Activated T-cell treated with anti-CD3 and anti-CD28 coated beads, Interleukin-2, amount 50 U/mL, for 4 hours (primary cell): ENCODE data around the gene CADPS2. TPM values are rescaled to one million over a fixed set of nuclear protein-coding genes. Genes with fewer than 3 reads are reported as not detected.

ENCODE experiments used
- ATAC-seq, 2 donors: fragments of 200-7000 bp; cut with Tn5 transposase; one replicate each; pipeline ENCODE4 v1.10.0; 2021
- DNase-seq: peaks from one replicate; pipeline ENCODE4 v3.0.0-alpha.2; 2020
- H3K27me3 Mint-ChIP-seq: one replicate; pipeline ENCODE4 v1.8.0; 2021; ENCODE audit warnings: low read depth, mixed read lengths
- H3K36me3 Mint-ChIP-seq: one replicate; pipeline ENCODE4 v1.8.0; 2022; ENCODE audit warnings: mixed read lengths; ENCODE audit not compliant: insufficient read depth
- H3K4me1 Mint-ChIP-seq: one replicate; pipeline ENCODE4 v1.8.0; 2021; ENCODE audit warnings: low read depth, mixed read lengths
- H3K4me3 Mint-ChIP-seq: one replicate; pipeline ENCODE4 v1.8.0; 2021; ENCODE audit warnings: mild to moderate bottlenecking, moderate library complexity, mixed read lengths
- H3K9me3 Mint-ChIP-seq: one replicate; pipeline ENCODE4 v1.8.0; 2021; ENCODE audit warnings: mixed read lengths
- total RNA-seq, 3 donors: library from RNA; stranded (reverse); gene quantifications; one replicate each; pipeline ENCODE4 v1.2.1, GENCODE V29; 2021

The CADPS2 gene
- total RNA-seq, 3 donors from 2014 or later: 0.11 to 0.18 (median 0.16) TPM

- H3K4me1 Mint-ChIP-seq: no peaks in the 10 kb centered on the region
- no peak overlapping the region for H3K4me3 Mint-ChIP-seq
- no peak for DNase-seq
- no peaks in the 10 kb centered on the region for H3K27me3 Mint-ChIP-seq
- ATAC-seq: no peak
- no peaks in the 10 kb centered on the region for H3K9me3 Mint-ChIP-seq
- no peaks in the 10 kb centered on the region for H3K36me3 Mint-ChIP-seq
Measured at GRCh38 chr7:122383934-122384333, 502.3 kb downstream of the CADPS2 start.

DNA sequence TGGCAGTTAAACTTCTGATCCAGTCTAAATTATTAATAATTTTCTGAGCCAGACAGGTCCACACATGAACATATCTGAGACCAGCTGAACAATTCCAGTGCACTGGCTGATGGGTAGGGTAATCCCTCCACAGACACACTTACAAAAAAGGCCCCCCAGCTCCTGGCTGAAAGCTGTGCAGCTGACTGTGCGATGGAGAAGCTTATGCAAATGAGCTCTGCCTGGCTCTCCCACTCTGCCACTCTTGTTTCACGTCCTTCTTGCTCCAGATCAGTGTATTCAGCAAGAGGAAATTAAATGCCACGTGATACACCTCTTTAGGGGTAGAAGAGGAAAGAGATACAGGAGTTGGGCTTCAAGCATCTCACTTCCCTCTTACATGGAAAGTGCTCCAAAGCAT, 505.3 kb downstream of the CADPS2 start:
- Mint-ChIP-seq H3K27me3 (no peaks in the 10 kb centered on the region), H3K9me3 (no peaks in the 10 kb centered on the region), H3K36me3 (no peaks in the 10 kb centered on the region), H3K4me3 (no peak overlapping the region), H3K4me1 (no peaks in the 10 kb centered on the region)
- ATAC-seq: no peak
- DNase-seq: no peak

DNA sequence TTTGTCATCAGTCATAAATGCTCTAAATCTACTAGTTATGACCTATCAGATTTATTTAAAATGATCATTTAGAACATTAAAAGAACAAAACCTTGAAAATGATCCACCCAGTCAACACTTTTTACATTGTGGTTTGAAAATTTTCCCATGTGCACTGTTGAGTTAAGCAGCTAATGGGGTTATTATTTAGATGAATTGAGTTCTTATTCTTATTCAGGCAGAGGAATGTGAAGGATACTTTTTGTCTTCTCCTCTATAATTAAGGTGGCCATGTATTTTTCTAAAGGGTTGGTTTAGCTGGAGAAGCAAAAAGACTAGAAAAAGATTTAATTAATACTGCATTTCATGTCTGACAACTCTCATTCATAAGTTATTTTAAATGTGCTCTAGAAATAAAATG, 506.8 kb downstream of the CADPS2 start:
- H3K9me3 Mint-ChIP-seq: no peaks in the 10 kb centered on the region
- H3K4me3 Mint-ChIP-seq: no peak overlapping the region
- ATAC-seq (no peak), DNase-seq (no peak)
- H3K4me1 Mint-ChIP-seq: no peaks in the 10 kb centered on the region
- no peaks in the 10 kb centered on the region for H3K27me3 Mint-ChIP-seq
- no peaks in the 10 kb centered on the region for H3K36me3 Mint-ChIP-seq

DNA sequence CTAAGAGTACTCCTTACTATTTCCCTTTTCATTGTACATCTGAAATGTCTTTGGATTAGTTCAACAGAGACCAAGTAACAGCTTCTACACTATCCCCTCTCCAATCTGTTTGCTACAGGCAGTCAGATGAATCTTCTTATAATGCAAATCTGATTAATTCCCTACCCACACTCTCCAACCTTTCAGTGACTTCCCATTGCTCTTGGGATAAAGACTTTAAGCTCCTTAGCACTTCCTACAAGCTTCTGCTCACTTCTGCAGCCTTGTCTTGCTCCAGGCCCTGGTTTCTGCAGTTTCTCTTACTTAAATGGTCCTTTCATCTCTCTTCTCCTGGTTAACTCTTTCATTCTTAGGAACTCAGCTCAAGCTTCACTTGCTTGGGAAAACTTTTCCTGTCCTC, 516.5 kb downstream of the CADPS2 start:
- H3K4me3 Mint-ChIP-seq: no peak overlapping the region
- peaks cover 9% of the 10 kb centered on the region for H3K9me3 Mint-ChIP-seq
- no peaks in the 10 kb centered on the region for H3K27me3 Mint-ChIP-seq
- DNase-seq (no peak), ATAC-seq (no peak)
- H3K36me3 Mint-ChIP-seq: no peaks in the 10 kb centered on the region
- H3K4me1 Mint-ChIP-seq: no peaks in the 10 kb centered on the region

DNA sequence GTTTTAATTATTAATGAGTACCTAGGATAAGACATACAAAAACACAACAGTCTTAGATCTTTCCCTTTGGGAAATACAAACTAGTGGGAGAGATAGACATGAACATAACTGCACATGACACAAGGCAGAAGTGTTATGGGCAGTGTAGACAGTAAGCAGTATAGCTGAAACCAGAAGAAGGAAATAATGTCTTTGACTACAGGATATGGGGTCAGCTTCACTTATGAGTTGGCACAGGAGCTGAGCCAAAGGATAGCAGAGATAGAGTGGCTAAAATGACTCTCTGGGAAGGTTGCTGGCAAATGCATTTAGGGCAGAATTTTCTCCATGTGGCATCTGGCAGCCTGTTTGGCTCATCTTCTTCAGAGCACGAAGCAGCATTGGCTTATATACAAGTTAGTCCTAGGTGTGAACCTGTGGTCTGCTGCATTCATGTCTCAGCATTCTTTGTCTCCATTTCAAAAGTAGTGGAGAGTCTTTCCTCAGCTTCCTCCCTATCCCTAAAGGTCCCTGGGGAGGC, 521.4 kb downstream of the CADPS2 start:
- H3K27me3 Mint-ChIP-seq: no peaks in the 10 kb centered on the region
- H3K9me3 Mint-ChIP-seq: peaks cover 6% of the 10 kb centered on the region
- DNase-seq: no peak
- ATAC-seq: no peak
- no peak overlapping the region for H3K4me3 Mint-ChIP-seq
- no peaks in the 10 kb centered on the region for H3K4me1 Mint-ChIP-seq
- H3K36me3 Mint-ChIP-seq: no peaks in the 10 kb centered on the region

GRCh38 chr7:122363144-122363543, 523.1 kb downstream of the CADPS2 start:
- H3K4me3 Mint-ChIP-seq: no peak overlapping the region
- H3K9me3 Mint-ChIP-seq: peaks cover 6% of the 10 kb centered on the region
- ATAC-seq (no peak), DNase-seq (no peak)
- H3K36me3 Mint-ChIP-seq: no peaks in the 10 kb centered on the region
- H3K4me1 Mint-ChIP-seq: no peaks in the 10 kb centered on the region
- H3K27me3 Mint-ChIP-seq: no peaks in the 10 kb centered on the region

DNA sequence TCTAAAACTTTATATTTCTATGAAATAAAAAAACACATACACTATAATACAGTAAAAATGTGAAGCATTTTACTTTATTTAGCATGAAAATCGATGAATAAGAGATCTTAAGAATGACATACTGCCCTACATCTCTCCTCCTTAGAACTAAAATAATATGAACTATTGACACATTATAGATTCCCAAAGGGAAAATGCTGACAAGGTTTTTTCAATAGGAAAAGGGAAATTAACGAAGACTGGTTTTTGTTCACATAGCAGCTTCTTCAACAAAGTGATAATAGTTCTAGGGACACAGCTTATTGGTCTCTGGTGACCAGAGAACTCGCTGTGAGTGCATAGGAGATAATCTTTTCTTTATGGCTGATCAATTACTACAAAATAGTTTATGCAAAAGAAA, 523.8 kb downstream of the CADPS2 start:
- Mint-ChIP-seq H3K9me3 (peaks cover 8% of the 10 kb centered on the region), H3K4me1 (no peaks in the 10 kb centered on the region), H3K4me3 (no peak overlapping the region), H3K27me3 (no peaks in the 10 kb centered on the region), H3K36me3 (no peaks in the 10 kb centered on the region)
- DNase-seq: no peak
- ATAC-seq: no peak

GRCh38 chr7:122354656-122355055, 531.6 kb downstream of the CADPS2 start:
- no peak for DNase-seq
- Mint-ChIP-seq H3K4me1 (no peaks in the 10 kb centered on the region), H3K36me3 (no peaks in the 10 kb centered on the region), H3K4me3 (no peak overlapping the region), H3K27me3 (no peaks in the 10 kb centered on the region), H3K9me3 (peaks cover 6% of the 10 kb centered on the region)
- ATAC-seq: no peak

- ATAC-seq (no peak), DNase-seq (no peak)
- Mint-ChIP-seq H3K9me3 (peaks cover 4% of the 10 kb centered on the region), H3K36me3 (no peaks in the 10 kb centered on the region), H3K27me3 (no peaks in the 10 kb centered on the region), H3K4me3 (no peak overlapping the region), H3K4me1 (no peaks in the 10 kb centered on the region)
Measured at GRCh38 chr7:122352454-122352853, 533.8 kb downstream of the CADPS2 start.

DNA sequence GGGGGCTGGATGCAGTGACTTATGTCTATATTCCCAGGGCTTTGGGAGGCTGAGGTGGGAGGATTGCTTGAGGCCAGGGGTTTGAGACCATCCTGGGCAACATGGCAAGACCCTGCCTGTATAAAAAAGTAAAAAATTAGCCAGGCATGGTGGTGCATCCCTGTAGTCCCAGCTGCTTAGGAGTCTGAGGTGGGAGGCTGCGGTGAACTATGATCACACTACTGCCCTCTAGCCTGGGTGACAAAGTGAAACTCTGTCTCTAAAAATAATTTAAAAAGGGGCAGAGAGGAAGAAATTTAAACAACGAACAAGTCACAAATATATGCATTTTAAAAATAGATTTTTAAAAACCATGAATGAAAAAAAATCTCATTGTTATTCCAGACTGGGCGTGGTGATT, 535.6 kb downstream of the CADPS2 start:
- Mint-ChIP-seq H3K4me3 (no peak overlapping the region), H3K27me3 (no peaks in the 10 kb centered on the region), H3K4me1 (no peaks in the 10 kb centered on the region), H3K9me3 (peaks cover 3% of the 10 kb centered on the region), H3K36me3 (no peaks in the 10 kb centered on the region)
- ATAC-seq (no peak), DNase-seq (no peak)

GRCh38 chr7:122344303-122344620, 542.0 kb downstream of the CADPS2 start:
- no peak for DNase-seq
- no peaks in the 10 kb centered on the region for H3K4me1 Mint-ChIP-seq
- no peaks in the 10 kb centered on the region for H3K27me3 Mint-ChIP-seq
- no peak for ATAC-seq
- H3K4me3 Mint-ChIP-seq: no peak overlapping the region
- no peaks in the 10 kb centered on the region for H3K9me3 Mint-ChIP-seq
- no peaks in the 10 kb centered on the region for H3K36me3 Mint-ChIP-seq

DNA sequence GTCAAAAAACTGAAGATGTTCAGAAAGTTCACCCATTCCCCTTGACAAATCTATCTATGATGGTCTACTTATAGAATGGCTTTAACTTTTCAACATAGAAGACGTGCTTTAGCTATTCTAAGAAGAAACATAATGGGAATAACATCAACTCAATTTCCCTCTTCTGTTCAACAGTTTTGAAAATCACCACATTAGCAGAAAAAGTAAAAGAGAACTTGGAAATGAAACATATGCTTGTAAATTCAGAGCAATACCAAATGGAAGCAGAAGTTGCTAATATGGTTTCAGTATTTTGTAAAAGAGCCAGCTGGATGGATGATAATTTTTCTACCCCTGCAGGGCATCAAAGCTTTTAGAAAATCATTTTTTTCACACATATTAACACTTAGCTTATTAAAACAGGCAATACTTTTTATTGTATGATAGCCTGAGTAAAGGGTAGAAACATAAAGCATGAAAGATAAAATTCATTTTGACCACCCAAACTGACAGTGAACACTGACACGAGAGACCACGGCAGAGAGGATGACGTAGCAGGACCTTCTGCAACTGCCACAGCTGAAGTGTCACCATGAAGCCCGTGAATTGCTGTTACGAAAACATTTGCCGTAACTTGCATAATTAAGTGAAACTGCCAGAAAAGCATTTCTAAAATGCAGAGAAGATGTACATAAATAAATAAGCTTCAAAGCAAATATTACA, 542.5 kb downstream of the CADPS2 start:
- Mint-ChIP-seq H3K9me3 (no peaks in the 10 kb centered on the region), H3K4me1 (no peaks in the 10 kb centered on the region), H3K27me3 (no peaks in the 10 kb centered on the region), H3K36me3 (no peaks in the 10 kb centered on the region), H3K4me3 (no peak overlapping the region)
- DNase-seq (no peak), ATAC-seq (no peak)

DNA sequence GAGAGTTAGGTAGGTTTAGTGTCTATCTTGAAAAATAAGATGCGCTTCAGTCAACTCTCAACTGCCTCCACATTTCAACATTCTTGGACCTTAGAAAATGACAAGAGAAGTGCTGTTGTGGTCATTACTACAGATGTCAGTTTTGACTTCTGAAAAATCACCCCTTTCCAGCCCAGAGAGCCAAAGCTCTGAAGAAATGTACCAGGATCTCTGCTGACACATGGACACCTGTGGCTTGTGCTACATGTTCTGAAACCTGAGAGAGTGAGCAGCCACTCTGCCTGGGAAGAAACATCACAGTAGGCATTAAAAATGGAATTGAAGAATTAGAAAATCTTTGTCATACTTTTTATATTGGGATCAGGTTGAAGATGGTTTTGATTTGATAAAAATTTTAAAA, 545.8 kb downstream of the CADPS2 start:
- DNase-seq: no peak
- H3K4me1 Mint-ChIP-seq: no peaks in the 10 kb centered on the region
- no peaks in the 10 kb centered on the region for H3K27me3 Mint-ChIP-seq

DNA sequence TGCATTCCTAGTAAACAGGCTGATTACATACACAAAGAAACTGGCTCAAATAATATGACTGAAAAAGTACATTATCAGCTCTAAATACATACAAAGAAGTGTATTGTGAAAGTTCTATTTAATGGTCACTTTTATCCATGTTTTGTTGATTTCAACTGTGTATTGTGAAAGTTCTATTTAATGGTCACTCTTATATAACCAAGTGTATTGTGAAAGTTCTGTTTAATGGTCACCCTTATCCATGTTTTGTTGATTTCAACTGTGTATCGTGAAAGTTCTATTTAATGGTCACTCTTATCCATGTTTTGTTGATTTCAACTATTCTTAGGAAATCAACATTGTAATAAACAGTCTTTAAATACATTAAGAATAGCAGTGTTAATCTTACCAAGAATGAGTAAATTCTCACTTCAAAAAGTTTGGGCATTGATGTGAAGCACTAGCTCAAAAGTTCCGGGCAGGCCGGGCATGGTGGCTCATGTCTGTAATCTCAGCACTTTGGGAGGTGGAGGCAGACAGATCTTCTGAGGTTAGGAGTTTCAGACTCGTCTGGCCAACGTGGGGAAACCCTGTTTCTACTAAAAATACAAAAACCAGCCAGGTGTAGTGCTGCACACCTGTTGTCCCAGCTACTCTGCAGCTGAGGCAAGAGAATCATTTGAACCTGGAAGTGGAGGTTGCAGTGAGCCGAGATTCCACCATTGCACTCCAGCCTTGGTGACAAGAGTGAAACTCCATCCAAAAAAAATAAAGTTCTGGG, 546.9 kb downstream of the CADPS2 start:
- ATAC-seq (no peak), DNase-seq (no peak)
- H3K27me3 Mint-ChIP-seq: no peaks in the 10 kb centered on the region
- H3K9me3 Mint-ChIP-seq: peaks cover 4% of the 10 kb centered on the region
- no peaks in the 10 kb centered on the region for H3K4me1 Mint-ChIP-seq
- no peaks in the 10 kb centered on the region for H3K36me3 Mint-ChIP-seq
- no peak overlapping the region for H3K4me3 Mint-ChIP-seq

More for the DNA sequence above, 545.8 kb downstream of the CADPS2 start:
- Mint-ChIP-seq H3K4me3 (no peak overlapping the region), H3K36me3 (no peaks in the 10 kb centered on the region), H3K9me3 (peaks cover 2% of the 10 kb centered on the region)
- ATAC-seq: no peak

DNA sequence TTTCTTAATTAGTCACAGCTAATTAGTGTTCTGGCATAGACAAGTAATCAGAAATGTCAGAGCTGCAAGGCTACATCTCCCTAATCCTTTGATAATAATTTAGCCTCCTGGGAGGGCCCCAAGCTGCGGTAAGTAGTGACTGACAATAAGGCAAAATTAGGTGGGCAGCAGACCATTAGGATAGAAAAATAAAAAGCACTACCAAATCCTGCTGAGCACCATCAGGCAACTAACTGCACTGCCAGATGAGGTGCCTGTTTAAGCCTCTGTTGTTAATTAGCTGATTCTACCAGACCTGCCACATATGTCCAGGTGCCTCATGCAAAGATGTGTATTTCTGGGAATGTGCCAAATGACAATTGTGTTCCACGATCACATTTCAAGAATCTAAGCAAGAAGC, 549.2 kb downstream of the CADPS2 start:
- DNase-seq: no peak
- H3K9me3 Mint-ChIP-seq: peaks cover 6% of the 10 kb centered on the region
- no peak overlapping the region for H3K4me3 Mint-ChIP-seq
- no peaks in the 10 kb centered on the region for H3K27me3 Mint-ChIP-seq
- no peak for ATAC-seq
- no peaks in the 10 kb centered on the region for H3K4me1 Mint-ChIP-seq
- H3K36me3 Mint-ChIP-seq: no peaks in the 10 kb centered on the region
